ENCODE measurements around the gene RAI14.

The RAI14 gene

DNA sequence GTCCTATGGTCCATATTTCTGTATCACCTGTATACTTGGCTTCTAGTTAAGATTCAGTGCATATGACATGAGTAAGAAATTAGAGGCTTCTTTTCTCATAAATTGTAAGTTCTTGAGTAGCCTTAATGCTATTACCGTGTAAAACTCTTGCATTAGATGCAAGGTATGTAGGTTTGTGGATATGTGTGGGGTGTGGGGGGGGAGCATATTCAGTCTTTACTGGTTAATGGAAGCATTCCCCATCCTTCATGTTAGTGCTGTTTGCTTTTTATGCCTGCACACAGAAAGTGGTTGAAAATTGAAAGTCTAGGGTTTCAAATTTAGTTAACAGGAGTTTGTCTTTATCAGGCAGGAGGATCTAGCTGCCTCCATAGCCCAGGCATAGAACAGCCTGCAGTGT, 16.1 kb downstream of the RAI14 start:
- peak overlapping the region in 1 of 2 donors; percentile 69 for H3K27ac ChIP-seq
- no peaks in the 10 kb centered on the region for H3K27me3 ChIP-seq
- H3K36me3 ChIP-seq = no peaks in the 10 kb centered on the region
- intact Hi-C loops (cut with DNase I; ENCODE audit: low total_unique reads) = no loop called here
- no peak overlapping the region for H3K4me3 ChIP-seq
- H3K9me3 ChIP-seq = no peaks in the 10 kb centered on the region
- peaks cover 0 to 71% (median 26%) of the 10 kb centered on the region in 4 donors for H3K4me1 ChIP-seq
- no peak for DNase-seq
- TF ChIP-seq, protein P1, sequence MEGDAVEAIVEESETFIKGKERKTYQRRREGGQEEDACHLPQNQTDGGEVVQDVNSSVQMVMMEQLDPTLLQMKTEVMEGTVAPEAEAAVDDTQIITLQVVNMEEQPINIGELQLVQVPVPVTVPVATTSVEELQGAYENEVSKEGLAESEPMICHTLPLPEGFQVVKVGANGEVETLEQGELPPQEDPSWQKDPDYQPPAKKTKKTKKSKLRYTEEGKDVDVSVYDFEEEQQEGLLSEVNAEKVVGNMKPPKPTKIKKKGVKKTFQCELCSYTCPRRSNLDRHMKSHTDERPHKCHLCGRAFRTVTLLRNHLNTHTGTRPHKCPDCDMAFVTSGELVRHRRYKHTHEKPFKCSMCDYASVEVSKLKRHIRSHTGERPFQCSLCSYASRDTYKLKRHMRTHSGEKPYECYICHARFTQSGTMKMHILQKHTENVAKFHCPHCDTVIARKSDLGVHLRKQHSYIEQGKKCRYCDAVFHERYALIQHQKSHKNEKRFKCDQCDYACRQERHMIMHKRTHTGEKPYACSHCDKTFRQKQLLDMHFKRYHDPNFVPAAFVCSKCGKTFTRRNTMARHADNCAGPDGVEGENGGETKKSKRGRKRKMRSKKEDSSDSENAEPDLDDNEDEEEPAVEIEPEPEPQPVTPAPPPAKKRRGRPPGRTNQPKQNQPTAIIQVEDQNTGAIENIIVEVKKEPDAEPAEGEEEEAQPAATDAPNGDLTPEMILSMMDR (IDR thresholded peaks at IDR 0.05) = no peak

GRCh38 chr5:34673463-34674125, 17.5 kb downstream of the RAI14 start:
- intact Hi-C loops (cut with DNase I; ENCODE audit: low total_unique reads) = no loop called here
- Histone ChIP-seq H3K4me1 (peaks cover 0 to 79% (median 27%) of the 10 kb centered on the region in 4 donors), H3K36me3 (no peaks in the 10 kb centered on the region), H3K4me3 (no peak overlapping the region), H3K27ac (peak overlapping the region; percentile 58 to 69), H3K9me3 (no peaks in the 10 kb centered on the region), H3K27me3 (no peaks in the 10 kb centered on the region)
- no peak for DNase-seq
- TF ChIP-seq, protein P1 (IDR thresholded peaks at IDR 0.05) = no peak

DNA sequence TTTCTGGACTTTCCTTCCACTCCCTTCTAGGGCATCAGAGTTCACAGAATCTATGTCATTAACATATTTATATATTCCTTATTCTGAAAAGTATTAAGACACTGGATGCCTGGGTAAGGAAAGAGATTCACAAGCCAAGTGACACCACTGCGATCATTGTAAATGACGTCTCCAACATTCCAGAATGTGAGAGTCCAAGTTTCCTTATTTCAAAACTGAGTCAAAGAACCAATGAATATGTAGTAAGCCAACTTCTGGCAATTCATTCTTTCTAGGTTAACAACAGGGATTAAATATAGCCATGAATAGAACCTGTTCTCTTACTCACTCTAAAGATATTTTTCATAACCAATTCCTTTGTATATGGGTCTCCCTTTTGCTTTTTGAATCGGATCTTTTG, 18.1 kb downstream of the RAI14 start:
- Histone ChIP-seq H3K27me3 (no peaks in the 10 kb centered on the region), H3K27ac (peak overlapping the region; percentile 58 to 69), H3K4me3 (no peak overlapping the region), H3K36me3 (no peaks in the 10 kb centered on the region), H3K9me3 (no peaks in the 10 kb centered on the region), H3K4me1 (peaks cover 0 to 78% (median 27%) of the 10 kb centered on the region in 4 donors)
- intact Hi-C loops (cut with DNase I; ENCODE audit: low total_unique reads) = no loop called here
- no peak for DNase-seq
- TF ChIP-seq, protein P1 (IDR thresholded peaks at IDR 0.05) = no peak

DNA sequence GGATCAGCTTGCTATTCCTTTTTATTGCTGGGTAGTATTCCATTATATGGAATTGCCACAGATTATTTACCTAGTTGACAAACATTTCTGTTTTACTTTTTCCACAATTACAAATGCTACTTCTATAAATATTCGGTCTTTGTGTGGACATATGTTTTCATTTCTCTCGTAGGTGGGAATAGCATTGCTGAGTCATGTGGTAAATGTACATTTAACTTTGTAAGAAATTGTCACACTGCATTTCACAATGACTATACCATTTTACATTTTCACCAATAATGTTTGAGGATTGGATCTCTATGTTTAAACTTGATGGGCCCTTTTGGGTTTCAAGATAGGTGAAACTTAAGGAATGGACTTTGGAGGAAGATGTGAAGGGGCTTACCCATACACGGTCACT, 19.7 kb downstream of the RAI14 start:
- intact Hi-C loops (cut with DNase I; ENCODE audit: low total_unique reads) = no loop called here
- Histone ChIP-seq H3K36me3 (no peaks in the 10 kb centered on the region), H3K4me1 (peaks cover 0 to 65% (median 21%) of the 10 kb centered on the region in 4 donors), H3K4me3 (no peak overlapping the region), H3K27me3 (no peaks in the 10 kb centered on the region), H3K27ac (peak overlapping the region in 1 of 2 donors; percentile 69), H3K9me3 (no peaks in the 10 kb centered on the region)
- DNase-seq = no peak
- TF ChIP-seq, protein P1 (IDR thresholded peaks at IDR 0.05) = no peak

GRCh38 chr5:34676416-34676815, 20.3 kb downstream of the RAI14 start:
- intact Hi-C loops (cut with DNase I; ENCODE audit: low total_unique reads) = no loop called here
- H3K27ac ChIP-seq = peak overlapping the region; percentile 2 to 69

More at GRCh38 chr5:34676416-34676815, 20.3 kb downstream of the RAI14 start:
- H3K4me1 ChIP-seq = peaks cover 0 to 66% (median 23%) of the 10 kb centered on the region in 4 donors
- H3K36me3 ChIP-seq = no peaks in the 10 kb centered on the region
- no peaks in the 10 kb centered on the region for H3K27me3 ChIP-seq
- H3K9me3 ChIP-seq = no peaks in the 10 kb centered on the region
- TF ChIP-seq, protein P1 (IDR thresholded peaks at IDR 0.05) = no peak
- no peak overlapping the region for H3K4me3 ChIP-seq
- DNase-seq = no peak

All from tibial artery (tissue), 4 donors.